PC-9 (cell line): ENCODE results near the gene MAGI1.

Experiments used
- CTCF ChIP-seq: fragments of 200-600 bp; sonication (generic); conservative IDR thresholded peaks from 2 replicates; pipeline ENCODE4 v1.6.1; 2017; ENCODE audit warnings: mixed run types, antibody characterized with exemption, mild to moderate bottlenecking, moderate library complexity
- EZH2 ChIP-seq: fragments of 200-600 bp; sonication (generic); IDR thresholded peaks from 2 replicates; pipeline ENCODE4 v1.8.0; 2017; ENCODE audit warnings: antibody characterized with exemption, low read depth

- TF ChIP-seq CTCF = no peak
- no peak for TF ChIP-seq EZH2
Measured at GRCh38 chr3:65886391-65886790, 152.3 kb downstream of the MAGI1 start.
